ENCODE data around the gene NPM3. TPM values are rescaled to one million over a fixed set of nuclear protein-coding genes. Genes with fewer than 3 reads are reported as not detected.

The NPM3 gene
- total RNA-seq, 3 donors from 2014 or later: 14.4 to 27.4 (median 15.3) TPM

DNA sequence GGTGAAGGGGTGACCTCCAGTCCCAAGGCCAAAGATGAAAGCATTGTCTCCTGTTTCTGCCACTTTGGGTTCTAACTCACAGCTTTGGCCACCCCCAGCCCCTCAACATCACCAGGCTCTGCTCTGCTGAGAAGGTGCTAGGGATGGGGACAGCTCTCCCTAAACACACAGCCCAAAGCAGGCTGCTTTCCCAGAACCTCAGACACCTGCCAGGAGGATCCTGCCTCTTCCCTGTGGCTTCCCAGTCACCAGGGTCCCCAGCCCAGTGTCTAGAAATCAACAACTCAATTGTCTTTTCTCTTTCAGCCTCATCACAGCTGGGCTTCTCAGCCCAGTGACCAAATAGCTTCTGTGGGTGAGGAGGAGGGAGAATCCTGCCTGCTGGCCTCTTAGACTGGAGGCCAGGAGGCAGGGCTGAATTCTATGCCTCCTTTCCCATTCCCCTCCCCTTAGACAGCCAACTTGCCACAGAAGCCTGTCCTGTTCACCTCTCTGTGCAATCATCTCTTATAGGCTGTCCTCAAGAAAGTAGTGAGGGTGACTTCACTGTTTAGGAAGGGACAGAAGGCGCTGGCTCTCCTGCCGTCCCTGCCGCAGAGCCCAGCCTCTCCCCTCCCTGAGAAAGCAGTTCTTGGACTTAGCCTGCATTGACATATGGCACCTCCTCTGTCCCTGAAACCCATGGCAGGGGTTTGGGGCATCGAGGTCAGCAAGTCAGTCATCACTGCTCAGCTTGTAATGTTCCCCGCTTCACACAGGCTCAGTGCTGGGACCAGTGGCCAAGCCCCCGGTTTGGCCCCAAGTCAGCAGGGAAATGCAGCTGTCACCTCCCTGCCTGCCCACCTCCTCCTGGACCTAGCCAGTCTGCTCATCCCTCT lies 11.0 kb downstream of the NPM3 start:
- DNase-seq (no peak), ATAC-seq (no peak)
- TF ChIP-seq, protein P1, sequence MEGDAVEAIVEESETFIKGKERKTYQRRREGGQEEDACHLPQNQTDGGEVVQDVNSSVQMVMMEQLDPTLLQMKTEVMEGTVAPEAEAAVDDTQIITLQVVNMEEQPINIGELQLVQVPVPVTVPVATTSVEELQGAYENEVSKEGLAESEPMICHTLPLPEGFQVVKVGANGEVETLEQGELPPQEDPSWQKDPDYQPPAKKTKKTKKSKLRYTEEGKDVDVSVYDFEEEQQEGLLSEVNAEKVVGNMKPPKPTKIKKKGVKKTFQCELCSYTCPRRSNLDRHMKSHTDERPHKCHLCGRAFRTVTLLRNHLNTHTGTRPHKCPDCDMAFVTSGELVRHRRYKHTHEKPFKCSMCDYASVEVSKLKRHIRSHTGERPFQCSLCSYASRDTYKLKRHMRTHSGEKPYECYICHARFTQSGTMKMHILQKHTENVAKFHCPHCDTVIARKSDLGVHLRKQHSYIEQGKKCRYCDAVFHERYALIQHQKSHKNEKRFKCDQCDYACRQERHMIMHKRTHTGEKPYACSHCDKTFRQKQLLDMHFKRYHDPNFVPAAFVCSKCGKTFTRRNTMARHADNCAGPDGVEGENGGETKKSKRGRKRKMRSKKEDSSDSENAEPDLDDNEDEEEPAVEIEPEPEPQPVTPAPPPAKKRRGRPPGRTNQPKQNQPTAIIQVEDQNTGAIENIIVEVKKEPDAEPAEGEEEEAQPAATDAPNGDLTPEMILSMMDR (IDR thresholded peaks at IDR 0.05): no peak
- intact Hi-C loops (cut with DNase I, micrococcal nuclease): loop anchor here in 1 of 2 donors (10.0 kb wide), 1 partner anchor 167 kb away; no protein-coding TSS in a partner anchor
- peaks cover 10% of the 10 kb centered on the region for H3K4me1 ChIP-seq (ENCODE audit: low read depth)
- no peaks in the 10 kb centered on the region for H3K36me3 ChIP-seq (ENCODE audit: low read depth)
- no peaks in the 10 kb centered on the region for H3K9me3 ChIP-seq
- H3K4me3 ChIP-seq: no peak overlapping the region

DNA sequence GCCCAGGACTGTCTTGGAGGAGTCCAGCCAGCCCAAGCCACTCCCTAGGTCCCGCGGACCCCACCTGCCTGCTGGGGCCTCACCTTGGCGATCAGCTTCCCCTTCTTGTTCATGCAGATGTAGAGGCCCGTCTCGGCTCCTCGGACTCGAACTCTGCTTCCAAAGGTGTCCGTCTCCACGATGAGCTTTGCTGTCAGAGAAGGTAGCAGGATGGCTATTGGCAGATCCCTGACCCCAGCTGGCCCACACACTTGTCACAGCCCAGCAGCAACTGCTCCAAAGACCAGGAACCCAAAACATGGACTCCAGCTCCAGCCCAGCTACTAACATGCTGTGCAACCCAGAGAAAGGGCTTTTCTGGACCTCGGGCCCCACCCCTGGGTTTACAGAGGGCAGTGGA lies 11.9 kb downstream of the NPM3 start:
- Histone ChIP-seq H3K36me3 (ENCODE audit: low read depth) (no peaks in the 10 kb centered on the region), H3K9me3 (no peaks in the 10 kb centered on the region), H3K4me1 (ENCODE audit: low read depth) (peaks cover 9% of the 10 kb centered on the region), H3K4me3 (no peak overlapping the region)
- DNase-seq (no peak), ATAC-seq (no peak)
- TF ChIP-seq, protein P1 (IDR thresholded peaks at IDR 0.05): no peak
- intact Hi-C loops (cut with DNase I, micrococcal nuclease): loop anchor here in 1 of 2 donors (10.0 kb wide), 1 partner anchor 167 kb away; no protein-coding TSS in a partner anchor

DNA sequence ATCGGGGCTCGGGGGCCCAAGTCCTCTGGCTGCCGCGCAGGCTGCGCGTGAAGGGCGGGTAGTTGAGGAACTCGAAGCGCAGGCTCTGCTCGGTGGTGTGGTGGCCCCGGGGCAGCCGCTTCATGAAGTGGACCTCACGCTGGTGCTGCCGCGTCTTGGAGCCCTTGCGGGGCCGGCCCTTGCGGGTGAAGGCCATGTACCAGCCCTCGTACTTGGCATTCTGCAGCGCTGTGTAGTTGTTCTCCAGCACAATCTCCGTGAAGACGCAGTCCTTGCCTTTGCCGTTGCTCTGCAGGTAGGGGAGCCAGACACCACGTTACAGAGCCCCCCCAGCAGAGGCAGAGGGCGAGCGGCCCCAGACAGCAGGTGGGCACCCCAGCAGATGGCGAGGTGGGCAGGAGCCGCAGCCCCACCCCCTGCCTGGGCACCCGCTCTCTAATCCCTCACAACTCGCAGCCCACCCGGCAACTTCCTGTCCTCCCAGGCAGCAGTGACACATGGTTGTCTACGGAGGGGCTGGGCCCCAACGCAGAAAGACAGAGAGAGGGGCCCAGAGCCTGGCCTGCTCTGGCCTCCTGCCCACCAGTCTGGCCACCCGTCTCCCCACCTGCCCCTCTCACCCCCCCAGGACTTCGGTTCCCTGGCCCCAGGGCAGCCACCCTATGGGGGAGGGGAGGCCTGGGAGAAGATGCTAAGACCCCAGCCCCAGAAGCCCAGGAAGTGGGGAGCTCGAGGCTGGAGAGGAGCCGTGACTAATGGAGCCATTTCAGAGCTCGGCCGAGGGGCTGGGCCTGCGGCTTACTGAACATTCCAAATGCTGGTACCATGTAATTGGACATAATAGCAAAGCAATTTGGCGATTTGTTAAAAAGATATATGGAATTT lies 12.7 kb downstream of the NPM3 start:
- Histone ChIP-seq H3K9me3 (no peaks in the 10 kb centered on the region), H3K36me3 (ENCODE audit: low read depth) (no peaks in the 10 kb centered on the region), H3K4me1 (ENCODE audit: low read depth) (peaks cover 6% of the 10 kb centered on the region), H3K4me3 (no peak overlapping the region)
- no peak for ATAC-seq
- TF ChIP-seq, protein P1 (IDR thresholded peaks at IDR 0.05): no peak
- no peak for DNase-seq
- intact Hi-C loops (cut with DNase I, micrococcal nuclease): loop anchor here in 1 of 2 donors (10.0 kb wide), 1 partner anchor 166 kb away; no protein-coding TSS in a partner anchor

DNA sequence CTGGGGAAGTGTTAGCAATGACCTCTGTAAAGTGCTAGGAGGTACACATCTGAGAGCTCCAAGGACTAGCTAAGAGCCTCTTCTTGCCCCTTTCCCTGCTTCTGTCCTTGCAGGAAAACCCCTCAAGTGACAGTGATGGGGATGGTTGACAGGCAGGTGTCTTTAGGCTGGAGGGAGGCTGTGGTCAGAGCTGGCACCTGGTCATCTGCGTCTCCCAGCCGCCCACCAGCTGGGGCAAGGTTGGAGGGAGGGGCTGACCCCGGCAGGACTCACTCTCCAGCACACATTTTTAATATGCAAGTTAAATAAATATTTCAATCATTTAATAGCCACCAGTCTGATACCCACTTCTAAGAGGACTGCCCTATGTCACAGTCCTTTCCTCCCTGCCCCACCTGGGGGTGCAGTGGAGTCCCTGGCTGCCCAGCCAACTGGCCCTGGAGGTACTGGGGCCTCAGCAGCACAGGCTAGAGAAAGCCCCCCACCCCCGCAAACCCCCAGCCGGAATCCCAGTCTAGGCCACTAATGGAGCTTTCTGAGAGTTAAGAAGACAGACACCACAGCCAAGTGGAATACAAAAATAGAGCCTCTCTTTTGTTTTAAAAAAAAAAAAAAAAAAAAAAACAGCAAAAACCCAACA lies 13.6 kb downstream of the NPM3 start:
- intact Hi-C loops (cut with DNase I, micrococcal nuclease): loop anchor here in 1 of 2 donors (10.0 kb wide), 1 partner anchor 165 kb away; no protein-coding TSS in a partner anchor
- TF ChIP-seq, protein P1 (IDR thresholded peaks at IDR 0.05): no peak
- Histone ChIP-seq H3K4me1 (ENCODE audit: low read depth) (no peaks in the 10 kb centered on the region), H3K4me3 (no peak overlapping the region), H3K36me3 (ENCODE audit: low read depth) (no peaks in the 10 kb centered on the region), H3K9me3 (no peaks in the 10 kb centered on the region)
- ATAC-seq (no peak), DNase-seq (no peak)

DNA sequence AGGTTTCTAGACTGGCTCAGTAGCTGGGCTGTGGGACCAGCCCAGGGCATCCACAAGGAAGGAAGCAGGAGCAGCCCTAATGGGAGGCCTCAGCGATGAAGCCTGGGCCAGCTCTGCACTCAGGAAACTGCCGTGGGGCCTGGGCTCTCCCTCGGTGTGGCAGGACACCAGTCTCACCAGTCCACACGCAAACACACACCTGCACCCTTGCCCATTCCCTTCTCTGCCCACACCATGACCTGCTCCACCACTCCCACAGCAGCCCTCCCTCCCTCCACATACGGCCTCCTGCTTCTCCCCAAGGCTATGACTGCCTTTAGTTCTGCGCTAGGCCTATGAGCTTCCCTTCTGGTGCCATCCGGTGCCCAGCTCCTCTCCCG lies 14.5 kb downstream of the NPM3 start:
- Histone ChIP-seq H3K9me3 (no peaks in the 10 kb centered on the region), H3K36me3 (ENCODE audit: low read depth) (no peaks in the 10 kb centered on the region), H3K4me1 (ENCODE audit: low read depth) (no peaks in the 10 kb centered on the region), H3K4me3 (no peak overlapping the region)
- no peak for DNase-seq
- no peak for ATAC-seq
- TF ChIP-seq, protein P1 (IDR thresholded peaks at IDR 0.05): no peak
- intact Hi-C loops (cut with DNase I, micrococcal nuclease): no loop called here
